ENCODE data around the gene TMCC1. TPM values are rescaled to one million over a fixed set of nuclear protein-coding genes. Genes with fewer than 3 reads are reported as not detected.

TMCC1 gene
- polyA plus RNA-seq, 2 of the 4 experiments (the other 2 are of a cell fraction), result 30.3 to 75.7 TPM

DNA sequence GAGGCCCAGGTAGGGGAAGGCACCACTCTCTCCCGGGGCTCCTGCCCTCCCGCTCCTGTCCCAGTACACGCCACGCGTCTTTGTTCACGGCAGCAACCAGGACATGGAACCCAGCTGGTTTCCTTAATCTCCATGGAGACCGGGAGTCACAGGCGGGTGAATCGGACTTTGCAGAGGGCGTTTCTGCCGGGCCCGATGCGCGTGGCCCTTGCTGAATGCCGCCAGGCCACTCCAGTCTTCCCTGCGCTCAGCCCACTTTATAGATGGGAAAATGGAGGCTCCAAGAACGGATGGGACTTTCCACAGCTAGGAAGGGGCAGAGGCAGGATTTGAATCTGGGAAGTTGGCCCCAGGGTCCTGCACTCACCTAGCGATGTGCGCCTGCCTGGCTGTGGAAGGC is 294.4 kb downstream of the TMCC1 start:
- TF ChIP-seq HDAC2 (IDR thresholded peaks at IDR 0.05) (no peak), CBX8 (IDR thresholded peaks at IDR 0.05) (no peak), EP300 (IDR thresholded peaks at IDR 0.05) (no peak), RAD21 (conservative IDR thresholded peaks at IDR 0.05 in 1 of 2, IDR thresholded peaks at IDR 0.05 in 1 of 2) (no peak), RFX5 (IDR thresholded peaks at IDR 0.05) (no peak), NPAS2 (CRISPR knock-in tag; IDR thresholded peaks at IDR 0.05; ENCODE audit: borderline replicate concordance) (no peak), CHD4 (IDR thresholded peaks at IDR 0.05; ENCODE audit: borderline replicate concordance) (no peak), JUNB (IDR thresholded peaks at IDR 0.05) (no peak), RCOR1 (IDR thresholded peaks at IDR 0.05; ENCODE audit: low read depth, low read length) (no peak), E2F6 (IDR thresholded peaks at IDR 0.05; ENCODE audit: borderline replicate concordance, low read depth) (no peak), JUN (IDR thresholded peaks at IDR 0.05) (no peak)
- peak overlapping the region; percentile 54 for H3K4me2 ChIP-seq
- ChIA-PET CTCF (interaction anchor here (1.5 kb wide), 1 partner anchor 29 kb away, joined by 5 read pairs; no protein-coding TSS in a partner anchor), POLR2A (no interaction called here)
- no peak overlapping the region for H3K4me3 ChIP-seq
- H3K9me3 ChIP-seq, result no peaks in the 10 kb centered on the region
- no peak for DNase-seq (ENCODE audit: low read depth in 1 of 2, low spot score in 1 of 2)
- no peak for FAIRE-seq
- peak overlapping the region in 1 of 2 experiments; percentile 76; a peak in 3 of 6 replicates for H3K27ac ChIP-seq
- ATAC-seq, result no peak
- H3K4me1 ChIP-seq, result peaks cover 74% of the 10 kb centered on the region
- WGBS (ENCODE audit: missing lambda C conversion rate), result 95% methylated on average over 16 of the region's 19 CpGs

DNA sequence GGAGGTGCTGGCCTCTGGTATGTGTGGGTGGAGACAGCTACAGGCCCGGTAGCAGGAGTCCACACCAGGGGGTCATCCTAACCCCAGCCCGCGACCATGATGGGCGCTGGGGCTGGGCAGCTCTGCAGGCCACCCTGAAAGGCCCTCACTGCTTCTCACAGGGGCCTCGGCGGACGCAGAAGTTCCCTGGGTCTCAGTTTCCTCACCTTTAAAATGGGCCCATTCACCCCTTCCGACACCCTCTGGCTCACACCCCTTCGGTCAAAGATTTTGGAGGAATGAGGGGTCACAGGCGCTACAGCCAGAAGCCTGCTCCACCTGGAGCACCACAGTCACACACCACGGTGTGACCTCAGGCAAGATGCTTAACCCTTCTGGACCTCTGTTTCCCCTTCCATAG is 295.0 kb downstream of the TMCC1 start:
- POLR2A ChIA-PET, result no interaction called here
- no peak for TF ChIP-seq HOXA7 (CRISPR knock-in tag; IDR thresholded peaks at IDR 0.05)
- TF ChIP-seq KDM1A (IDR thresholded peaks at IDR 0.05; ENCODE audit: low read depth), result peak; percentile 85; the same call in 1 of the 2 replicates
- 0 out of 2 replicates have a peak, but pooled peaks have one; percentile 48 for TF ChIP-seq HDAC2 (IDR thresholded peaks at IDR 0.05)
- WGBS (ENCODE audit: missing lambda C conversion rate), result 98% methylated on average over 10 of the region's 11 CpGs
- CTCF ChIA-PET, result interaction anchor here (1.5 kb wide), 1 partner anchor 29 kb away, joined by 5 read pairs; no protein-coding TSS in a partner anchor
- no peak for DNase-seq (ENCODE audit: low read depth in 1 of 2, low spot score in 1 of 2)
- no peak overlapping the region for H3K4me2 ChIP-seq
- no peaks in the 10 kb centered on the region for H3K9me3 ChIP-seq
- no peak for ATAC-seq
- peak overlapping the region in 1 of 2 experiments; percentile 81; a peak in 2 of 6 replicates for H3K27ac ChIP-seq
- peaks cover 68% of the 10 kb centered on the region for H3K4me1 ChIP-seq
- no peak for FAIRE-seq
- no peak overlapping the region for H3K4me3 ChIP-seq

DNA sequence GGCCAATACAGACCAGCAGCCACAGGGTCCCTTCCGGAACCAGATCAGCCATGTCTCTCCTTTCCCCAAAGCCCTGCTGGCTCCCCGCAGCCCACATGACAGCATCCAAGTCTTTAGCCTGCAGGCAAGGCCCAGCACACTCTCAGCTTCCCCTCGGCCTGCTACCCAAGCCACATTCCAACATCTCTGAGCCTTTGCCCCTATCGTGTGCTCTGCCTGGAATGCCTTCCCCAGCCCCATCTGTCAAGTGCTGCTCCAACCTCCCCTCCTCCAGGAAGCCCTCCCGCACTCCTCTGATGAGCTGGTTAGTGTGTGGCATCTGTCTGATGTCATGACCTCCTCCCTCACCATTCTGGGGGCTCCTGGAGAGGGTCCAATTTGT is 295.5 kb downstream of the TMCC1 start:
- no peak overlapping the region for H3K4me2 ChIP-seq
- peaks cover 68% of the 10 kb centered on the region for H3K4me1 ChIP-seq
- no peaks in the 10 kb centered on the region for H3K9me3 ChIP-seq
- peak overlapping the region in 1 of 2 experiments; percentile 81; a peak in 3 of 6 replicates for H3K27ac ChIP-seq
- 55% methylated on average over 5 of the region's 5 CpGs for WGBS (ENCODE audit: missing lambda C conversion rate)
- FAIRE-seq, result no peak
- no peak overlapping the region for H3K4me3 ChIP-seq
- TF ChIP-seq FOSB (CRISPR knock-in tag; IDR thresholded peaks at IDR 0.05), result no peak
- no peak for TF ChIP-seq NPAS2 (CRISPR knock-in tag; IDR thresholded peaks at IDR 0.05; ENCODE audit: borderline replicate concordance)
- TF ChIP-seq ZFP36 (IDR thresholded peaks at IDR 0.05; ENCODE audit: borderline replicate concordance, partially characterized antibody), result peak; percentile 57
- TF ChIP-seq, protein P1, sequence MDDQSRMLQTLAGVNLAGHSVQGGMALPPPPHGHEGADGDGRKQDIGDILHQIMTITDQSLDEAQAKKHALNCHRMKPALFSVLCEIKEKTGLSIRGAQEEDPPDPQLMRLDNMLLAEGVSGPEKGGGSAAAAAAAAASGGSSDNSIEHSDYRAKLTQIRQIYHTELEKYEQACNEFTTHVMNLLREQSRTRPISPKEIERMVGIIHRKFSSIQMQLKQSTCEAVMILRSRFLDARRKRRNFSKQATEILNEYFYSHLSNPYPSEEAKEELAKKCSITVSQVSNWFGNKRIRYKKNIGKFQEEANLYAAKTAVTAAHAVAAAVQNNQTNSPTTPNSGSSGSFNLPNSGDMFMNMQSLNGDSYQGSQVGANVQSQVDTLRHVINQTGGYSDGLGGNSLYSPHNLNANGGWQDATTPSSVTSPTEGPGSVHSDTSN (IDR thresholded peaks at IDR 0.05), result no peak
- ATAC-seq, result peak; percentile 8 to 16; a peak in 4 of 6 replicates
- no peak for DNase-seq (ENCODE audit: low read depth in 1 of 2, low spot score in 1 of 2)
- POLR2A ChIA-PET, result no interaction called here
- CTCF ChIA-PET, result interaction anchor here (0.7 to 1.5 kb wide), 2 partner anchors 30 to 397 kb away, joined by 3 to 5 read pairs; no protein-coding TSS in a partner anchor

Small RNAs within 50 kb of the gene (small RNA-seq; reads per million reads assigned to genes)
- gene RF00026 (0 reads per million in 6 experiments), gene RNY3P13 (0 reads per million in 6 experiments)

Other genes starting within 250 kb of the TMCC1 start
- not detected in 2 replicates for gene TRH, start 81.0 kb upstream of the TMCC1 start, polyA plus RNA-seq (2011; rRNA removed)
- gene TRH, start 81.0 kb upstream of the TMCC1 start, polyA plus RNA-seq (2017; fragmentation: RNase III; extraction: RNeasy Plus Mini Kit Qiagen cat#74134 plus additional on column Dnase treatment), result not detected in 3 replicates
- not detected in 2 replicates for gene ALG1L2, start 188.1 kb upstream of the TMCC1 start, polyA plus RNA-seq (2011; rRNA removed)
- not detected in 3 replicates for gene ALG1L2, start 188.1 kb upstream of the TMCC1 start, polyA plus RNA-seq (2017; fragmentation: RNase III; extraction: RNeasy Plus Mini Kit Qiagen cat#74134 plus additional on column Dnase treatment)

Data from A549 (cell line).